HG03565 (cell line): ENCODE data around the gene ELF2.
"Not testable (repeated sequence)": the region's sequence is repeated elsewhere in the genome, so short reads cannot be mapped to it uniquely, and the experiment has no call there.

Experiments
- ATAC-seq: cut with Tn5 transposase; IDR thresholded peaks from one replicate; pipeline ENCODE4 v1.9.1; 2021; ENCODE audit warnings: mild to moderate bottlenecking, moderate library complexity; ENCODE audit not compliant: unreplicated experiment

Gene ELF2

DNA sequence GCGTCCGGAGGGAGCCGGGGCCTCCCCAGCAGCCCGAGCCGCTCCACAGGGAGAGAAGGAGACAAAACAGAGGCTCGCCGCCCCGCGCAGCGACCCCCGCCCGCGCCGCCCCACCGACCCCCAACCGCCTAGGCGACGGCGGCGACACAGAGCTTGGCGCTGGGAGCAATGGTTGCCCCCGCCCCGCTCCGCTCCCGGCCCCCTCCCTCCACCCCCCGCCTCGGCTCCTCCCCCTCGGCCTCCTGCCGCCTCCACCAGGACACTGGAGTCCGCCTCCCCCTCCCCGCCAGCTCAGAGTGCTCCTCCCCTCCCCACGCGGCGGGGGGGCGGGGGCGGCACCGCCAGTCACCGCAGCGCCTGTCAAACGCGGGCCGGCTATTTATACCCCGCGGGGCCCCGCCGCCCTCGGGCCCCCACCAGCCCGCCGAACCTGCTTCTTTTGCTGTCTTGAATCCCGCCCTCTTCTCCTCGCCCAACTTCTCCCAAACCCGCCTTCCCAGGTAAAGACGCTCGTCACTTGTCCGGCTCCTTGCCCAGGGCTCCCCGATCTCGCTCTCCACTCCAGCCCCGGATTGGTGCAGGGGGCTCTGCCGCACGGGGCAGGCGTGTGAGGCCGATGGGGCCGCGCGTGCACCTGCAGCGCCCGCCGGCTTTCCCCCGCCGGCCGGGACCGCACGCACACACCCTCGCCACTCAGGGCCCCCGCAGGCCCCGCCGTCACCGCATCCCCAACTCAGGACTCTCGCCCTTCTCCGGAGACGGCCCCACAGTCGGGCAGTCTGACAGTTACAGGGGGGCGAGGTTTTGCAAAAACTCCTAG is at the start of gene ELF2:
TSS of gene ELF2 (minus strand) at position 170 of the 820 bp plus-strand sequence. CDS start 39,517 bp downstream, outside the sequence.
- ATAC-seq = peak; percentile 13

DNA sequence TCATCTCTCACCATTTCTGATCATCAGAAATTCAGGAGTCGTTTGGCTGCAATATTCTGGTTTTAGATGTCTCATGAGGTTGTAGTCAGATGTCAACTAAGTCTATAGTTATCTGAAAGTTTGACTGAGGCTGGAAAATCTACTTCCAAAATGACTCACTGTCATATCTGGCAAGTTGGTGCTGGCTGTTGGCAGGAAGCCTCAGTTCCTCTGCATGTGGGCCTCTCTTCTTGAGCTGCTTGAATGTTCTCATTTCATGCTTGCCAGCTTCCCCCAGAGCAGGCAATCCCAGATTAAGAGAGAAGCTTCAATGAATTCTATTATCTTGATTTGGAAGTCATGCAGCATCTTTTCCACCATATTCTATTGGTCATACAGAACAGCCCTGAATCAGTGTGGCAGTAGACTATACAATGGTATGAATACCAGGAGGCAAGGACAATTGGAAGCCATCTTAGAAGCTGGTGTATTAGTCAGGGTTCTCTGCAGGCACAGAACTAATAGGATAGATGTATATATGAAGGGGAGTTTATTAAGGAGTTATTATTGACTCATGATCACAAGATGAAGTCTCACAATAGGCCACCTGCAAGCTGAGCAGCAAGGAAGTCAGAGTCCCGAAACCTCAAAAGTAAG is 46.8 kb upstream of the ELF2 start:
- no peak for ATAC-seq

DNA sequence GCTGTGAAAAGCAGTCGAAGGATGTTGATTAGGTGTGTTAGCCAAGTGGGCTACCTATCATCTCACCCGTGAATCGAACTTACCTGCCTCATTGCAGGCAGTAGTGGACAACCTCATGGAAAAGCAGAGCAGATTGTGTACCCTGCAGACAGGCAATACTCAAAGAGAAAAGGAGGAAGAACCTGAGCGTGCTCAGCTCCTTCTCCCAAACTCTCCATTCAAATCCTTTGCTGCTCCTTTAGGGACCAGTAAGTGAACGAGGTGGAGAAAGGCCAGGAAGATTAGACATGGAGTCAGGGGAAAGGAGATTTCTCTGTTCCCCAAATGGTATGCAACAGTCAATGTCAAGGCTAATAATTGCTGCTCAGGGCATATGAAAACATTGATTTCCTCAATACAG is 45.2 kb upstream of the ELF2 start:
- ATAC-seq = no peak

DNA sequence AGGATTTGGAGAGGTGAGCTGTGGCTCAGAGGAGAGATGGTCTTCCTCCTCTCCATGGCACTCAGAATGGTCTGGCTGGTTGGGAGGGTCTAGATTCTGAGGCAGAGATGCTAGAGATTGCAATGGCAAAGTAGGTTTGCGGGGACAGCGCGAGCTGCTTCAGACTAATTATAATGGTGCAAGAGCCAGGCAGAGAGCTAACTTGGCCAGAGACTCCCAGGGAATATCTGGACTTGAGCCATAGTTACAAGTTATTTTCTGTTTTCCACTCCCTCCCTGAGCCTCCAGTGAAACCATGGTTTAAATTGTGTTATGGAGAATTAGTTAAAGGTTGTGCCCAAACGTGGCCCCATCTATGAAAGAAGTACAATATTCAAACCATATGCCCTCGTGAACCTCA is 44.7 kb upstream of the ELF2 start:
- ATAC-seq = no peak

DNA sequence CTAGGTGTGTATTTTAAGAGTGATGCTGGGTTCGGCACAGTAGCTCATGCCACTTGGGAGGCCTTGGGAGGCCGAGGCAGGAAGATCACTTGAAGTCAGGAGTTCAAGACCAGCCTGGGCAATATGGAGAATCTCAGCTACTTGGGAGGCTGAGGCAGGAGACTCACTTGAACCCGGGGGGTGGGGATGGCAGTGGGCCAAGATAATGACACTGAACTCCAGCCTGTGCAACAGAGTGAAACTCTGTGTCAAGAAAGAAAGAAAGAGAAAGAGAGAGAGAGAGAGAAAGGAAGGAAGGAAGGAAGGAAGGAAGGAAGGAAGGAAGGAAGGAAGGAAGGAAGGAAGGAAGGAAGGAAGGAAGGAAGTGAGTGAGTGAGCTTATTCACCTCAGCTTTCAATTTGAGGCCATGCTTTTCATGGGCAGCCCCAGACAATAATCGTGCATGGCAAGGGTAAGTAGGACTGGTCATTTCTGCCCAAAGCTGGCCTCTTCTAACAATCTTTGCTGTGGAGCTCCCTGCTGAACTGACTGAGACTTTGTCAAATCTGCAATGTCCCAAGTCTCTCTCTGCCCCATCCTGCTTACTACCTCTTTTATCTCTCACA is 42.5 kb upstream of the ELF2 start:
- no peak for ATAC-seq

DNA sequence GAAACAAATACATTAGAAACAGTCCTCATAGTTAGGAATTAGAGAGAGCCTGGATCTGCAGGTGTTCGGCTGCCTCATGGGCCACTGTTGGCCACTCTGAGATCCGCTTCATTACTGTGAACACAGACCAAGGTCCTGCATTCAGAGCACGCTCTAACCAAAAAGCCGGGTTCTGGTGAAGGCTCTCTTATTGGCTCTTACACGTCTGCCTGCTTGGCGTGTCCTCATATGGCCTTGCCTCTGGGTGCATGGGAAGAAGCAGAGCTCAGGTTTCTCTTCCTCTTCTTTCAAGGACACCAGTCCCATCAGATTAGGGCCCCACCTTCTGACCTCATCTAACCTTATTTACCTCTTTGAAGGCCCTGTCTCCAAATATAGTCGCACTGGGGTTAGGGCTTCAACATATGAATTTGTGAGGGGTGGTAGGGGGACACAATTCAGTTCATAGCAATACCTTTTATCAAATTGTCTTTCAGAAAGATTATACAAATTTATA is 37.1 kb upstream of the ELF2 start:
- peak; percentile 99 for ATAC-seq

DNA sequence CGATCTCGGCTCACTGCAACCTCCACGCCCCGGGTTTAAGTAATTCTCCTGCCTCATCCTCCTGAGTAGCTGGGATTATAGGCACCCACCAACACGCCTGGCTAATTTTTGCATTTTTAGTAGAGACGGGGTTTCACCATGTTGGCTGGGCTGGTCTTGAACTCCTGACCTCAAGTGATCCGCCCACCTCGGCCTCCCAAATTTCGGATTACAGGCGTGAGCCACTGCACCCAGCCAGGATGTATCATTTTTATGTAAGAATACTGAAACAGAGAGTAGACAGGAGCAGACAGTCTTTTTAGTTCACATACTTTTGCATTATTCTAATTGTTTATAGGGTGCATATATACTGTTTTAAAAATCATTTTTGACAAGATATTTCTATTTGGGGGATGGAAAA is 36.6 kb upstream of the ELF2 start:
- not testable (repeated sequence) for ATAC-seq

DNA sequence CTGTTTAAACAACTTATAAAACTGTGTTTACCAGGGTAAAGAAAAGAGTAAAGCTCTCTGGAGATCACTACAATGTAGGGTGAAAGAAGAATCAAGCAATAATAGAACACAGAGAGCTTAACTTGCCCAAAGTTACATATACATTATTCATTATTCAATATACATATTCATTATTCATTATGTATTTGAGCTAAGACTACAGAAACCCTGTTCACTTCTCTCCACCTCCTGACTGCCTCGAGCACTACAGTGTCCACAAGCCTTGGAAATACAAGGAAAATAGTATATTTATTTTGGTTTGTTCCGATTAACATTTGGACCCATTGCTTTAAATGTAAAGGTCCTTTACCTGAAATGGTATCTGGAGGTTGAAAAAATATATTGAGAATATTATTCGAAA is 35.9 kb upstream of the ELF2 start:
- no peak for ATAC-seq

DNA sequence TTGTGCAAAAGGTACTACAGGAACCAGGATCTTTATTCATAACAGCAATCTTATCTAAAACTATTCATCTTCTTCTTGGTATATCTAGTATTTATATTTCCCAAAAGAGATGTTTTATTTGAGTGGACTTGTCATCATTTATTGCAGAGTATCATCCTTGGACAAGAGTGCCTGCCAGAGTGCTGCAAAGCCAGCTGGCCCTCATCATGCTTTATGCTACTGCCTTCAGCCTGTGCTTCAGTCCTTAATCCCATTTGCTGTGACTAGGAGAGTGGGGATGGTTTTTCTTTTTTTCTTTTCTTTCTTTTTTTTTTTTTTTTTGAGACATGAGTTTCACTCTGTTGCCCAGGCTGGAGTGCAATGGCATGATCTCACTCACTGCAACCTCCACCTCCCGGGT is 33.5 kb upstream of the ELF2 start:
- no peak for ATAC-seq

DNA sequence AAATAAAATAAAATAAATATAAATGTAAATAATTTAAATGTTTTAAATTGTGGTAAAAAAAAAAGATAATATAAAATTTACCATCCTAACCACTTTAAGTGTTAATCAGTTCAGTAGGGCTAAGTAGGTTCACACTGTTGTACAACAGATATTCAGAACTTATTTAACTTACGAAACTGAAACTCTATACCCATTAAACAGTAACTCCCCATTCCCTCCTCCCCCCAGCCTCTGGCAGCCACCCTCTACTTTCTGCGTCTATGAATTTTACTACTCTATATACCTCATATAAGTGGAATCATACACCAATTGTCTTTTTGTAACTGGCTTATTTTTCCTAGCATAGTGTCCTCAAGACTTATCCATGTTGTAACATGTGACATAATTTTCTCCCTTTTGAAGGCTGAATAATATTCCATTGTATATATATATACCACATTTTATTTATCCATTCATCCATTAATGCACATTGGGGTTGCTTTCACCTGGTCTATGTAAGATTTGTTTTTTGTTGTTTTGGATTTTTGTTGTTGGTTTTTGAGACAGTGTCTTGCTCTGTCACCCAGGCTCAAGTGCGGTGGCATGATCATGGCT is 32.5 kb upstream of the ELF2 start:
- ATAC-seq = no peak

DNA sequence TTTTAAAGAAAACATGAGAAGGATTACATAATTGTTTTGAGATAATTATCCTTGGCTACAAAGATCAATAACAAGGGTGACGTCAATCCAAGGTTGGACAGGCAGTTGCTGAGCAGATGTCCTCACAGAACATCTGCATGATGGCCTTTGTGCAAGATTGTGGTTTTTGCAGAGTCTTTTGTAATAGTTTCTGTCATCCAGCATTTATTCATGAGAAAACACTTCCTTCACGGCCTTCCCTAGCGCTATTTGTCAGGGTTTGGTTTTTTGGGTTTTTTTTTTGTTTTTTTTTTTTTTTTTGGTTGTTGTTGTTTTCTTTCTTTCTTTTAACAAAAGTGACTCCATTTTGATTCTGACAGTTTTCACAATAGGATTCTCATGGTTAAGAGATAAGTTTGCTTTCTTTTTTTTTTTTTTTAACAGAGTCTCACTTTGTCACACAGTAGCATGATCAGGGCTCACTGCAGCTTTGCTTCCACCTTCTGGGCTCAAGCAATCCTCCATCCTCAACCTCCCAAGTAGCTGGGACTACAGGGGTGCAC is 31.5 kb upstream of the ELF2 start:
- ATAC-seq = peak; percentile 49

DNA sequence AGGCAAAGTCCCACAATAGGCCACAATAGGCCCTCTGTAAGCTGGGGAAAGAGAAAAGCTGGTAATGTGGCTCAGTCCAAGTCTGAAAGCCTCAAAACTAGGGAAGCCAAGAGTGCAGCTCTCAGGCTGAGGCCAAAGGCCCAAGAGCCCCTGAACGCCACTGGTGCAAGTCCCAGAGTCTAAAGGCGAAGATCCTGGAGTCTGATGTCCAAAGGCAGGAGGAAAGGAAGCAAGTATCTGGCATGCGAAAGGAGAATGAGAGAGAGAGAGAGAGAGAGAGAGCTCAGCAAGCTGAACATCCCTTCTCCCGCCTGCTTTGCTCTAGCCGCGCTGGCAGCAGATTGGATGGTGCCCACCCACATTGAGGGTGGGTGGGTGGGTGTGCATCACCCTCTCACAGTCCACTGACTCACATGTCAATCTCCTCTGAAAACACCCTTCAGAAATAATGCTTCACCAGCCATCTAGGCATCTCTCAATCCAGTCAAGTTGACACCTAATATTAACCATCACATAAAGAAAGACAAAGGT is 30.9 kb upstream of the ELF2 start:
- ATAC-seq = no peak

DNA sequence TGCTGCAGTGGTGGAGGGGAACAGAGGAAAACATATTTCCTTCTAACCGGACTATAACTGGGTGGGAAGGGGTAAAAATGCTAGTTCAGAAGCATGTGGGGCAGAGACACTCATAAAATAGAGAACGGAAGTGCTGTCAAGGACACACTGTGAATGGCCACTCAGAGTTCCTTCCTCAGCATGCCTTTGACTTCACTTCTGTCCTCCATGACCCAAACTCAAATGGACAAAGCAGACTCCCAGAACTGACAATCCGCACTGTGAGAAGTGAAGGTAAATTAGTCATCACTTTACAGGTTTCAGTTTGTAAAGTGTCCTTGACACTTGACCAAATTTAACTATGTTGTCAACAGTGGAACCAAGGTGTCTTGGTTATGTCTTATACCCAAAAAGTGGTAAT is 30.2 kb upstream of the ELF2 start:
- peak; percentile 42 for ATAC-seq

DNA sequence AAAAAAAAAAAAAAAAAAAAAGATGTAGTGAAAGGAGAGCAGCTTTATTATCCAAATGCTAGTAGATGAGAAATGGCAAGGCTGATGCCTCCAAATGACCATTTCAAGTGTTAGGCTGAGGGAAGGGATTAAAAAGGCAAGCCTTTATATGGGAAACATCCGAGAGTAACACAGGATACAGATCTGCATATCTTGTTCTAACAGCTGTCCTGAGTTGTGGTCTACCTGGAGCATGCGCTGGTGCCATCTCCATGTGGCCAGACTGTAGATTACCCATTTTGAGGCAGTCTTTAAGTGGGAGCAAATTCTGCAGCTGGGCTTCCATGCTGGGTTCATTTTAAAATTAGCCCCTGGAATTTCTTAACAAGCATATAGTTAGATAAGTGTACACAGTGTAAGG is 26.0 kb upstream of the ELF2 start:
- no peak for ATAC-seq

DNA sequence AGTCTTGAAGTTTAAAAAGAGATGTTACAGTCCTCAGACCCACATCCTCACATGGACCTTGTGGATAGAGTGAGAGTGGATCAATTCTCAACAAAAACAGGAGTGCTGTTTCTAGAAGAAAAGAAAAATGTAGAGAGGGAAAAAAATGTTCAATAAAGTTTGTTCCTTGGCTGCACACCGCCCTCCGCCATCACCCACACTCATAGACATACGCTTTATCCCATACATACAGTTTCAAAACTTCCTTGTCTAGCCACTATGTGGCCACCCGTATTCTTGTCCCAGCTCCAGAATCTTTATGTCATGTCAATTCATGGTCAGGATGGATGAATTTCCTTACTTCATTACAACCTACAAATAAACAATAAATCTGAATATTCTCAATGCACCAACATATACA is 23.5 kb upstream of the ELF2 start:
- ATAC-seq = no peak

DNA sequence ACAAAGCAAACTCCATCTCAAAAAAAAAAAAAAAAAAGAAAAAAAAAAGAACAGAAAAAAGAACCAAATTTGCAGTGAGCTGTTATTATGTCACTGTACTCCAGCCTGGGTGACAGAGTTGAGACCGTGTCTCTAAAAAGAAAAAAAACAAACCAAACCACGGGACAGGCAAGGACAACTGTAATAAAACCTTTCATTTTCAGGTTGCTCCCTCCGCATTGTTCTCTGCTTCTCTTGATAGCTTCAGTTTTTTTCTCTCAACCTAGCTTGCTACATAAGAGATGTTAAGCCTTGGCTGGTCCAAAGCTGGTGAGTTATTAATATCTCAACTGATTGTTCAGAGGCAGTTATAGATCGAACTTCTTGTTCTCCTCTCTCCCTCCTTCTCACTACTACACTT is 23.1 kb upstream of the ELF2 start:
- ATAC-seq = no peak

DNA sequence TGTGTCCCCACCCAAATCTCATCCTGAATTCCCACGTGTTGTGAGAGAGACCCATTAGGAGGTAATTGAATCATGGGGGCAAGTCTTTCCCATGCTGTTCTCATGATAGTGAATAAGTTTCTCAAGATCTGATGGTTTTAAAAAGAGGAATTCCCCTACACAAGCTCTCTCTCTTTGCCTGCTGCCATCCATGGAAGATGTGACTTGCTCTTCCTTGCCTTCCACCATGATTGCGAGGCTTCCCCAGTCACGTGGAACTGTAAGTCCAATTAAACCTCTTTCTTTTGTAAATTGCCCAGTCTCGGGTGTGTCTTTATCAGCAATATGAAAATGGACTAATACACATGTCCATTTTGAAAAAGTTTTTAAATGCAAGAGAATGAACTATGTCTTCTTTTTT is 20.2 kb upstream of the ELF2 start:
- ATAC-seq = not testable (repeated sequence)

DNA sequence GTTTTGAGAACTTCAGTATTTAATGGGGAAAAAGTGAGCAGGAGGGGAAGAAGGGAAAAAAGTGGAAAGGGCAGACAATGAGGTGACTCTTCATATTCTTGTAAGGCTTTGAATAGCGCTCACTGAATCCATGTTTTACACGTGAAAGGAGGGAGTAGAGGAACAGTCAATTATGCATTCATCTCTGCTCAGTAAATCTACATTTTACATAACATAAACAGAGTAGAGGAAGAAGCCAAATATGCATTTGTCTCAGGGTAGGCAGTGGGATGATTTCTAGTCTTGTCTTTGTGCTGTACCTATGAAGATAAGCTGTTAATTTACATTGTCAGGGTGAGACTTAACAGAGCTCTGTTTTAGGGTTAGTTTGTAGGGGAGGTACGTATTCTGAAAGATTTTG is 19.4 kb upstream of the ELF2 start:
- no peak for ATAC-seq

DNA sequence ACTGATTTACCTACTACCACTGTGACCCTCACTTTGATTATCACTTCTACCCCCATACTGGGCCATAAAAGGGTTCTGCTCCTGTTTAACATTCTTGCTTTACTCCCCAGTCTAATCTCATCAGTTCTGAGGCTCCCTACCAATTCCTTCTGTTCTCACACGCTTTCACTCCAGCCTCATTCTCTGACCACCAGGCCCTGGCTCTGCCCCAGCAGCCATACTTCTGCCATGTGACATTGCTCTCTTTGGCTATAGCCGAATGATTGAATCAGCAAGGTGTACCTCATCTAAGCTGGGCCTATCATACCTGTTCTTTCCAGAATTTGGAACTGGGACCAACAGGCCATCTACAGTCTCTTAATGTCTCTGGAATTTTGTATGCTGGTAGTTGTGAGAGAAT is 14.4 kb upstream of the ELF2 start:
- ATAC-seq = no peak

DNA sequence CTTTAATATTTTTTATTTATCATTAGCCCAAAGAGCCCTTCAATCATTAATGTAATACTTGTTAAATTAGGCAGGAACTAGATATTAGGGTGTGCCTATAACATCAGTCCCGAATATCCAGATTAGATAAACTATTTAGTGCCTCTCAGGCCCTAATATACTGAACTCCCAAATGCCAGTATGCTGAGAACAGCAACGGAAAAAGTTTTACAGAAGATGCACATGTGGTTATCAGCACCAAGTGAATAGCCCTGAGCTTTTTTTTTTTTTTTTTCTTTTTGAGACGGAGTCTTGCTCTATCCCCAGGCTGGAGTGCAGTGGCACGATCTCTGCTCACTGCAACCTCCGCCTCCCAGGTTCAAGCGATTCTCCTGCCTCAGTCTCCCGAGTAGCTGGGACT is 13.0 kb upstream of the ELF2 start:
- ATAC-seq = no peak

DNA sequence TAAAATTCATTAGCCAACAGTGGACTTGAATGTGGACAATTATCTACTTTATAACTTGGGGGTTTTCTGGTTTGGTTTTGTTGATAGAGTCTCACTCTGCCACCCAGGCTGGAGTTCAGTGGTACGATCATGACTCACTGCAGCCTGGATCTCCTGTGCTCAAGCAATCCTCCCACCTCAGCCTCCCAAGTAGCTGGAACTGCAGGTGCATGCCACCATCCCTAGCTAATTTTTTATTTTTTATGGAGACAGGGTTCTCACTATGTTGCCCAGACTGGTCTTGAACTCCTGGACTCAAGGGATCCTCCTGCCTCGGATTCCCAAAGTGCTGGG is 12.4 kb upstream of the ELF2 start:
- no peak for ATAC-seq
